Tibial artery (tissue), 4 donors: Measurements from ENCODE around the gene NCAPG2.

Experiments
- DNase-seq, 2 donors: peaks; one replicate each; pipeline ENCODE4 v3.0.0-alpha.2; 2019
- H3K27ac ChIP-seq, 2 donors: fragments of 200-600 bp; sonication (generic) in 1 of 2; 1 replicate in 1 of 2; 2 replicates in 1 of 2; pipeline ENCODE4 v1.5.1; 2018 to 2019; ENCODE audit warnings: mild to moderate bottlenecking in 1 of 2
- H3K27me3 ChIP-seq, 2 donors: fragments of 200-600 bp; sonication (generic) in 1 of 2; one replicate each; pipeline versions ENCODE4 v1.5.1 to v1.6.0; 2016 to 2019
- H3K36me3 ChIP-seq, 3 donors: fragments of 200-600 bp; sonication (generic) in 2 of 3; one replicate each; pipeline ENCODE4 v1.5.1; 2016 to 2019; ENCODE audit warnings: mild to moderate bottlenecking in 2 of 3
- H3K4me1 ChIP-seq, 4 donors: fragments of 200-600 bp; sonication (generic) in 2 of 4; 1 replicate in 3 of 4; 2 replicates in 1 of 4; pipeline ENCODE4 v1.5.1; 2016 to 2019
- H3K4me3 ChIP-seq, 2 donors: fragments of 200-600 bp; sonication (generic) in 1 of 2; 1 replicate in 1 of 2; 2 replicates in 1 of 2; pipeline ENCODE4 v1.5.1; 2018 to 2019; ENCODE audit warnings: mild to moderate bottlenecking in 2 of 2
- H3K9me3 ChIP-seq, 3 donors: fragments of 200-600 bp; sonication (generic) in 1 of 3; one replicate each; pipeline ENCODE4 v1.5.1; 2016 to 2019
- CTCF ChIP-seq, 2 experiments: fragments of 200-600 bp in 1 of 2; fragments of 450-650 bp in 1 of 2; IDR thresholded peaks; one replicate each; pipeline ENCODE4 v1.5.1; 2017 to 2019; ENCODE audit warnings: antibody characterized with exemption in 2 of 2, mild to moderate bottlenecking in 1 of 2, moderate library complexity in 1 of 2
- intact Hi-C: fragments of 100-400 bp; cut with DNase I; formaldehyde crosslinking; loops from one replicate; pipeline ENCODE4 v1.15.0; 2023; ENCODE audit warnings: low total_unique reads

The NCAPG2 gene

GRCh38 chr7:158590181-158590530 lies 114.4 kb downstream of the NCAPG2 start:
- intact Hi-C loops = no loop called here
- H3K4me1 ChIP-seq = peaks cover 7 to 32% (median 26%) of the 10 kb centered on the region in 4 donors
- no peak overlapping the region for H3K27ac ChIP-seq
- TF ChIP-seq CTCF (IDR thresholded peaks at IDR 0.05) = no peak
- H3K27me3 ChIP-seq = peaks cover 0 to 18% of the 10 kb centered on the region in 2 donors
- H3K36me3 ChIP-seq = no peaks in the 10 kb centered on the region
- H3K9me3 ChIP-seq = peaks cover 0 to 8% (median 0%) of the 10 kb centered on the region in 3 donors
- no peak for DNase-seq
- no peak overlapping the region for H3K4me3 ChIP-seq

GRCh38 chr7:158589653-158590052 lies 115.0 kb downstream of the NCAPG2 start:
- Histone ChIP-seq H3K27ac (no peak overlapping the region), H3K36me3 (no peaks in the 10 kb centered on the region), H3K27me3 (peaks cover 0 to 23% of the 10 kb centered on the region in 2 donors), H3K4me3 (no peak overlapping the region), H3K9me3 (peaks cover 0 to 8% (median 0%) of the 10 kb centered on the region in 3 donors), H3K4me1 (peaks cover 7 to 32% (median 26%) of the 10 kb centered on the region in 4 donors)
- intact Hi-C loops = no loop called here
- no peak for DNase-seq
- TF ChIP-seq CTCF (IDR thresholded peaks at IDR 0.05) = no peak

- H3K27me3 ChIP-seq = peaks cover 0 to 28% of the 10 kb centered on the region in 2 donors
- H3K9me3 ChIP-seq = peaks cover 0 to 8% (median 0%) of the 10 kb centered on the region in 3 donors
- intact Hi-C loops = no loop called here
- H3K27ac ChIP-seq = no peak overlapping the region
- H3K4me1 ChIP-seq = peaks cover 7 to 32% (median 26%) of the 10 kb centered on the region in 4 donors
- no peaks in the 10 kb centered on the region for H3K36me3 ChIP-seq
- TF ChIP-seq CTCF (IDR thresholded peaks at IDR 0.05) = no peak
- H3K4me3 ChIP-seq = no peak overlapping the region
- no peak for DNase-seq
Measured at GRCh38 chr7:158588878-158589442, 115.6 kb downstream of the NCAPG2 start.

GRCh38 chr7:158588085-158588877 lies 116.3 kb downstream of the NCAPG2 start:
- Histone ChIP-seq H3K4me1 (peaks cover 7 to 32% (median 26%) of the 10 kb centered on the region in 4 donors), H3K9me3 (peaks cover 0 to 8% (median 0%) of the 10 kb centered on the region in 3 donors), H3K27ac (no peak overlapping the region), H3K27me3 (peaks cover 0 to 35% of the 10 kb centered on the region in 2 donors), H3K4me3 (peak overlapping the region; percentile 44 to 55), H3K36me3 (no peaks in the 10 kb centered on the region)
- DNase-seq = no peak
- intact Hi-C loops = no loop called here
- TF ChIP-seq CTCF (IDR thresholded peaks at IDR 0.05) = no peak

GRCh38 chr7:158587162-158588084 lies 117.2 kb downstream of the NCAPG2 start, which contains the start of gene PTPRN2:
Gene PTPRN2, minus strand, starts transcription at chr7:158587823.
- no peak for DNase-seq
- Histone ChIP-seq H3K36me3 (no peaks in the 10 kb centered on the region), H3K9me3 (no peaks in the 10 kb centered on the region), H3K27me3 (peaks cover 0 to 37% of the 10 kb centered on the region in 2 donors), H3K4me3 (peak within 1 kb of the TSS; percentile 44 to 55), H3K27ac (no peak within 1 kb of the TSS), H3K4me1 (peaks cover 7 to 32% (median 26%) of the 10 kb centered on the region in 4 donors)
- intact Hi-C loops = no loop called here
- TF ChIP-seq CTCF (IDR thresholded peaks at IDR 0.05) = no peak
